NCI-H82 (cell line): ENCODE measurements around the gene TFAM.

Experiments
- DNase-seq: peaks from one replicate; lab custom pipeline; 2025; lab: John Stamatoyannopoulos, UW

TFAM gene

DNA sequence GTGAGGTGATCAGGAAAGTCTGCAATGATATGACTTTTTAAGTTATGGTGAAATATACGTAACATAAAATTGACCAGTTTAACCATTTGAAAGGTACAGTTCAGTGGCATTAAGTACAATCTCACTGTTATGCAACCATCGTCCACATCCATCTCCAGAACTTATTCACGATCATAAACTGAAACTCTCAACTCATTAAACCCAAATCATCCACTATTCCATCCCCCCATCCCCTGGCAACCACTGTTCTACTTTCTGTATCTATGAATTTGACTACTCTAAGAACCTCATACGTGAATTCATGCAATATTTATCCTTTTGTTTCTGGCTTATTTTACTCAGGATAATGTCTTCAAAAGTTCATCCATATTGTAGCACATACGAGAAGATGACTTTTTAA is 48.4 kb downstream of the TFAM start:
- DNase-seq: no peak

DNA sequence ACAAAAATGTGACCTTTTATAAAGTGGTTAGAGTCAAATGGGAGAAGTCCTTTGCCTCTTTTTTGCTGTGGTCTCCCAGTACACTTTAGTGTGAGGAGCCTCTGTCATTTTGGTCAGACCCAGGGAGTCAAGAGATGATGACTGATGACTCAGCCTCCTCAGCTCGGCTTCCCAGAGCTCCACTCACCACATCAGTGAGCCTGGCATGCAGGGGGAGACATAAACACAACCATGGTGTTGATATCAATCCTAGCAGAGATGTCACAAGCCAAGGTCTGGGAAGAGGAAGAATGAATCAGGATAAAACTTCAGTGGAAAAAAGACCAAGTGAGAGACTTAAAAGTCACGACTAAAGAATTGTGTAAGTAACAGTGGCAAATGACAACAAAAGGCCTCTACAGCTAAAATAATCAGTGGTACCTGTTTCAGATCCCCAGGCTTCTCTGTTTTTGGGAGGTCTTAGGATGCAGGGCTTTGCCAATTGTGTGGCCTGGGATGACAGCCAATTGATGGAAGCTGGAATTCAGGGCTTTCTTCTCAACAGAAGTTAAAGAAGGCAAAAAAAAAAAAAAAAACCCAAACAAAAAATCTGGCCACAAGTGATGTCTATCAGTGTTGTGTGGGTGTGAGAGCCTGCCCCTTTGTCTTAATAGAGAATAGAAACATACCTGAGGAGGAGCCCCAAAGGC is 50.2 kb downstream of the TFAM start:
- DNase-seq: no peak

DNA sequence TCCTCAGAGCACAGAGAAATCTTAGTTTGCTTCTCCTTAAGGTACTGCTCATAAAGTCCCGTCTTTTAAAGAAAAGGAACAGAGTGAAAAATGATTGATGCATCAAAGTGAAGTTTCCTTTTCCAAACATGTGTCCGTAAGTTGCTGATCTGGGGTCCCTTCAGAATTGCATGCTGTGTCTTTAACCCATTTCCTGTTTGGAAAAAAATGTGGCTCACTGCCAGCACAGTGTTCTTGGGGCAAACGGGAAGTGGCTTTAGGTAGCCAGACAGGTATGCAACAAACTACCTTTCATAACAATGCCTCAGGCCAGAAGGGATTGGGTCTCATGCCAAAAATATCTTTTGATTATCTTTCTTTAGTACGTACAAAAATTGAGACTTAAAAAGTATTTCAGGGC is 50.9 kb downstream of the TFAM start:
- no peak for DNase-seq

DNA sequence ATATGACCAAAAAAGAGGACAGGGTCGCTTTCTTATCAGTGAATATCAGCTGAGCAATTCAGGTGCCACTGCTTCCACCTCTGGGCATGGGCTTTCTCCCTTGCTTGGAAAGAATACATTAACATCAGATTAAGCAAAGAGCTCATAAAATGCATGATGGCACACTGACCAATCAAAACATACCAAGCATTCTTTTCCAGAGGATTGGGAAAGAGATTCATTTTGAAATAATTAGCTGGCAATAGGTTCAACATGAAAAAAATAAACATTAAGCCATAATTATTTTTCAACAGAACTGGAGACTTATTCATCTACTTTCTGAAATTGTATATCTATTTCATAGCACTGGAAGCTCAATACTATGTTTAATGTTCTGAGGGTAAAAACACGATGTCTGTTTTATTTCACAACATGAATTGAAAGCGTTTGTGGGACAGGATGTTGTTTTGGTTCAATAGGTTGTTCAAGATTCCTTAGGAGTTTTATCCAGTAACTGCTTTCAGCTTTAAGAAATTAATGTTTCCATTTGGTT is 53.2 kb downstream of the TFAM start:
- DNase-seq: no peak

DNA sequence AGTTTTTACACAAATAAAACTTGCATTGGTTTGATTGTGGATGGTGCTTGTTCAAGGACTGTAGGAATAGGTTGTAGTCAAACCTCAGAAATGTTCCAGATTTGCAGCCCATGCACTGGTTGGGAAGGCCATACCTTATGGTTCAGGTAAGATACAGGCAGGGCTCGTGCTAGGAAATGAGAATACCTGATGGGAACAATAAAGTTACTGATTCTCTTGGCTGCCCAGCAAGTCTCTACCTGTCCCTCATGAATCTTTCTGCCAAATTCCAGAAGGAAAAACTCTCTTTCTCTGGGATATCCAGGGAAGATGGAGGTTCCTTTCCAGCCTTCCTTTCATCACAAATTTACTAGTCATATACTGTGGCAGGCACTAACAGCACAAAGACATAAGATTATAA is 53.8 kb downstream of the TFAM start:
- DNase-seq: no peak

DNA sequence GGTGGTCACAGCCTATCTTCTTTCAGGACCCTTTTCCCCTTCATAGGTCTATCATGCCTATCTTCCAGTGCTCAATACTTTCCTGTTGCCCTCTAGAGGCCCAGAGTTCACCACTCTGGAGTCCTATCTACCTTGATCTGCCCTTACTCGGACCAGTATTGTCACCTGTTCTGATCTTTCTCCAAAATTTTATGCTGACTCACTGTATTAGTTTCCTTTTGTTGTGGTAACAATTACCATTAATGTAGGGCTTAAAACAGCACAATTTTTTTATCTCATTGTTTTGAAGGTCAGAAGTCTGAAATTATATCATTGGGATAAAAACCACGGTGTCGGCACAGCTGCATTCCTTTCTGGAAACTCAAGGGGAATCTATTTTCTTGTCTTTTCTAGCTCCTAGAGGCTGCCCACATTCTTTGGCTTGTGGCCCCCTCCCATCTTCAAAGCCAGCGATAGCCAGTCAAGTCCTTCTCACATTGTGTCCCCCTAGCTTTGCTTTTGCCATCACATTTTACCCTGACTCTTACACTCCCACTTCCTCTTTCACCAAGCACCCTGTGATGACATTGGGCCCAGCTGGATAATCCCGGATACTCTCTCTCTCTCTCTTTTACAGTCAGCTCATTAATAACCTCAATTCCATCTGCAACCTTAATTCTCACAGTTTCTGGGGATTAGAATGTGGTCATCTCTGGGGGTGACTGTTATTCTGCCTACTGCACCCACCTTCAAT is 54.6 kb downstream of the TFAM start:
- no peak for DNase-seq

DNA sequence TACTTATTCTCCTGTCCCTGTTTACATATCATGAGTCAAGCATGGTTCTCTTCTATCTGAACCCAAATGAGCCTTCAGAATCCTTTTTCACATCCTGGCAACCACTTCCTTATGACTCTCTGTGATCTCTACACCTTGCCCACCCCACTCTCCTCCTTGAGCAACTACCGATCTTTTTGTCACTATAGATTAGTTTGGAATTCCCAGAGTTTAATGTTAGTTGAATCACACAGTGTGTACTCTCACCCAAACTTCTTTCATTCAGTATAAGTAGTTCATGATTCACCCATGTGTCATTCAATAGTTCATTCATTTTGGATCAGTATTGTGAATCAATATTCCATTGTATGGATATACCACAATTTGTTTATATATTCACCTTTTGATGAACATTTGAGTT is 55.3 kb downstream of the TFAM start:
- no peak for DNase-seq

DNA sequence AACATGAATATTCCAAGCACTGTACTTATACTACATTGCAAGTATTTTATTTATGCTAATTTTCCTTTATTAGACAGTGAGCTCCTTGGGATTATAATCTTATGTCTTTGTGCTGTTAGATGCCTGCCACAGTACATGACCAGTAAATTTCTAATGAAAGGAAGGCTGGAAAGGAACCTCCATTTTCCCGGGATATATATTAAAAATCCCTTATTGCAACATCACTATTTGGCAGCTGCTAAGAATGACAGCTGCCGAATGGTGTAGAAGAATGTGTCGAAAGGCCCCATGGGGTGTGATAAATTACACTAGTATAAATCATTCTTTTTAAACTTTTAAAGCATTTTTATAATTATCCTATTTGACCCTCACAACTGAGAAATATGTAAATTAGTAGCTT is 59.1 kb downstream of the TFAM start:
- DNase-seq: no peak

DNA sequence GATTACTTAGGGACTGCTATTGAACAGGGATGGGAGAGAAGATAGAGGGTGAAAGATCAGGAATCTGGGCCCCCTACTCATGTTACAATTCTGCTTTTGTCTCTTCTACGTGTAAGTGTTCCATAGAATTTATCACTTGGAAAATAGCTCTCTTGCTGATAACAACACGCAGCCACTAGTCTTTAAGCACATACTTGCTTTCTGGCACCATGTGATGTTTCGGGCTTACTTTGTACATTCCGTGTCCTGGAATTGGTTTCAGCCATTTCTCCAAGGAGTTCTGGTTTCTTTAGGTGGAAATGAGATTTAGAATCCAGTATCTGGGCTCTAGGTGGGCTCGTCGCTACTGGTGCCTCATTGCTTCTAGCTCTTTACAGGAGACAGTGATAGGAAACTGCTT is 59.7 kb downstream of the TFAM start:
- DNase-seq: no peak

DNA sequence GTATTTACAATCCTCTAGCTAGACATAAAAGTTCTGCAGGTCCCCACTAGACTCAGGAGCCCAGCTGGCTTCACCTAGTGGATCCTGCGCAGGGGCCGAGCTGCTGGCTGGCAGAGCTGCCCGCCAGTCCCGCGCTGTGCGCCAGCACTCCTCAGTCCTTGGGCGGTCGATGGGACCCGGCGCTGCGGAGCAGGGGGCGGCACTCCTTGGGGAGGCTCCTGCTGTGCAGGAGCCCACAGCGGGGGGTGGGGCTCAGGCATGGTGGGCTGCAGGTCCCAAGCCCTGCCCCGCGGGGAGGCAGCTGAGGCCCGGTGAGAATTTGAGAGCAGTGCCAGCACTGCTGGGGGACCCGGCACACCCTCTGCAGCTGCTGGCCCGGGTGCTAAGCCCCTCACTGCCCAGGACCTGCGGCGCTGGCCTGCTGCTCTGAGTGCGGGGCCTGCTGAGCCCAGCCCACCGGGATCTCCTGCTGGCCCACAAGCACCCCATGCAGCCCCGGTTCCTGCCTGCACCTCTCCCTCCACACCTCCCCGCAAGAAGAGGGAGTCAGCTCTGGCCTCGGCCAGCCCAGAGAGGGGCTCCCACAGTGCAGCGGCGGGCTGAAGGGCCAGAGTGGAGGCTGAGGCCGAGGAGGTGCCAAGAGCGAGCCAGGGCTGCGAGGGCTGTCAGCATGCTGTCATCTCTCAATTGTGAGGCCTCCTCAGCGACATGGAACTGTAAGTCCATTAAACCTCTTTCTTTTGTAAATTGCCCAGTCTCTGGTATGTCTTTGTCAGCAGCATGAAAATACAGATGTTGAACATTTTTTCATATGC is 63.1 kb downstream of the TFAM start:
- DNase-seq: no peak
